Subcutaneous abdominal adipose tissue (tissue), 5 donors: ENCODE results near the gene KLF15.

Experiments
- H3K27ac ChIP-seq: one replicate; pipeline ENCODE4 v1.7.0; 2013; ENCODE audit warnings: low read depth, mild to moderate bottlenecking, inconsistent platforms, low read length, moderate library complexity
- H3K27me3 ChIP-seq, 5 donors: one replicate each; pipeline ENCODE4 v1.7.0; 2013; ENCODE audit warnings: low read length in 5 of 5, inconsistent platforms in 1 of 5; ENCODE audit not compliant: control insufficient read depth in 5 of 5, insufficient read depth in 4 of 5
- H3K36me3 ChIP-seq, 5 donors: one replicate each; pipeline ENCODE4 v1.7.0; 2013; ENCODE audit warnings: low read length in 5 of 5; ENCODE audit not compliant: control insufficient read depth in 5 of 5, insufficient read depth in 5 of 5
- H3K4me1 ChIP-seq, 5 donors: one replicate each; pipeline ENCODE4 v1.7.0; 2013; ENCODE audit warnings: low read length in 5 of 5, mild to moderate bottlenecking in 3 of 5, moderate library complexity in 1 of 5; ENCODE audit not compliant: control insufficient read depth in 5 of 5, insufficient read depth in 5 of 5
- H3K4me3 ChIP-seq, 5 donors: one replicate each; pipeline ENCODE4 v1.7.0; 2013; ENCODE audit warnings: low read length in 5 of 5, low read depth in 1 of 5
- H3K9ac ChIP-seq, 5 donors: one replicate each; pipeline ENCODE4 v1.7.0; 2013; ENCODE audit warnings: low read length in 5 of 5, mild to moderate bottlenecking in 4 of 5, moderate library complexity in 3 of 5
- H3K9me3 ChIP-seq, 5 donors: one replicate each; pipeline ENCODE4 v1.7.0; 2013; ENCODE audit warnings: low read length in 5 of 5; ENCODE audit not compliant: control insufficient read depth in 5 of 5
- donor health status: healthy.
- donor health status: healthy.
- donor health status: healthy.
- donor health status: healthy.
- donor health status: healthy.

The KLF15 gene

GRCh38 chr3:126300001-126300760 lies 57.0 kb downstream of the KLF15 start:
- H3K27ac ChIP-seq = no peak overlapping the region
- no peak overlapping the region for H3K9ac ChIP-seq
- H3K4me1 ChIP-seq = peaks cover 0 to 17% (median 9%) of the 10 kb centered on the region in 5 donors
- no peaks in the 10 kb centered on the region for H3K36me3 ChIP-seq
- no peak overlapping the region for H3K4me3 ChIP-seq
- no peaks in the 10 kb centered on the region for H3K27me3 ChIP-seq
- peaks cover 0 to 8% (median 2%) of the 10 kb centered on the region in 5 donors for H3K9me3 ChIP-seq

- Histone ChIP-seq H3K9me3 (no peaks in the 10 kb centered on the region), H3K27me3 (no peaks in the 10 kb centered on the region), H3K4me1 (peaks cover 0 to 32% (median 27%) of the 10 kb centered on the region in 5 donors), H3K36me3 (no peaks in the 10 kb centered on the region), H3K4me3 (no peak overlapping the region), H3K9ac (no peak overlapping the region), H3K27ac (peak overlapping the region; percentile 56)
Observed at GRCh38 chr3:126295407-126295939, 61.7 kb downstream of the KLF15 start.

GRCh38 chr3:126294211-126294808 lies 62.9 kb downstream of the KLF15 start:
- Histone ChIP-seq H3K4me3 (no peak overlapping the region), H3K27me3 (no peaks in the 10 kb centered on the region), H3K36me3 (no peaks in the 10 kb centered on the region), H3K9ac (peak overlapping the region in 1 of 5 donors; percentile 27), H3K27ac (peak overlapping the region; percentile 72), H3K4me1 (peaks cover 2 to 38% (median 27%) of the 10 kb centered on the region in 5 donors), H3K9me3 (no peaks in the 10 kb centered on the region)

GRCh38 chr3:126293370-126294082 lies 63.7 kb downstream of the KLF15 start:
- Histone ChIP-seq H3K27ac (peak overlapping the region; percentile 72), H3K4me3 (no peak overlapping the region), H3K4me1 (peaks cover 2 to 41% (median 28%) of the 10 kb centered on the region in 5 donors), H3K27me3 (no peaks in the 10 kb centered on the region), H3K9me3 (no peaks in the 10 kb centered on the region), H3K9ac (peak overlapping the region in 1 of 5 donors; percentile 27), H3K36me3 (no peaks in the 10 kb centered on the region)
